HG03558 (cell line): Measurements from ENCODE around the gene EVX2.

ENCODE experiments used
- ATAC-seq: cut with Tn5 transposase; IDR thresholded peaks from one replicate; pipeline ENCODE4 v1.9.1; 2021; ENCODE audit warnings: moderate number of reproducible peaks; ENCODE audit not compliant: unreplicated experiment; ENCODE audit errors: extremely low read depth

The EVX2 gene

DNA sequence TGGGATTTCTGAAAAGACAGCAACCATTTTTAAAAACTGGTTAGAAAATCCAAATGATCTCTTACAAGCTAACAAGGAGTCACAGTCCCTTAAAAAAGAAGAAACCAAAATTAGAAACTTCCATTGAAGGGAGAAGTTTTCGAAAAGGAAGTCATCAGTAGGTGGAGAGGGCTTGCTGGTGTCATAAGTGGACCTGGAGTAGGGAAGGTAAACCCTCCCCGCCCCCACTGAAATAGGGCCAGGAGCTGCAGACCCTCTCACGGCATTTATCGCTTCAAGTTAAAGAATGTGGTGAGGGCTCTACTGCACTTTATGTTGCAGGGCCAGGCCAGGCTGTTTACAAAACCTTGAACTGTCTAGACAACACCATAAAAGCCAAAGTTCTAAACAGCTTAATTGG, 26.2 kb upstream of the EVX2 start:
- no peak for ATAC-seq

GRCh38 chr2:176109192-176109901, 25.6 kb upstream of the EVX2 start:
- no peak for ATAC-seq

GRCh38 chr2:176107731-176108181, 24.0 kb upstream of the EVX2 start:
- ATAC-seq: no peak

GRCh38 chr2:176106581-176107539, 23.1 kb upstream of the EVX2 start, which contains the start of gene HOXD11:
TSS of gene HOXD11 (plus strand) at chr2:176107280. CDS start at chr2:176107356, 76 bp downstream.
- no peak for ATAC-seq

GRCh38 chr2:176105730-176106580, 22.2 kb upstream of the EVX2 start:
- no peak for ATAC-seq

GRCh38 chr2:176105078-176105729, 21.4 kb upstream of the EVX2 start:
- no peak for ATAC-seq

DNA sequence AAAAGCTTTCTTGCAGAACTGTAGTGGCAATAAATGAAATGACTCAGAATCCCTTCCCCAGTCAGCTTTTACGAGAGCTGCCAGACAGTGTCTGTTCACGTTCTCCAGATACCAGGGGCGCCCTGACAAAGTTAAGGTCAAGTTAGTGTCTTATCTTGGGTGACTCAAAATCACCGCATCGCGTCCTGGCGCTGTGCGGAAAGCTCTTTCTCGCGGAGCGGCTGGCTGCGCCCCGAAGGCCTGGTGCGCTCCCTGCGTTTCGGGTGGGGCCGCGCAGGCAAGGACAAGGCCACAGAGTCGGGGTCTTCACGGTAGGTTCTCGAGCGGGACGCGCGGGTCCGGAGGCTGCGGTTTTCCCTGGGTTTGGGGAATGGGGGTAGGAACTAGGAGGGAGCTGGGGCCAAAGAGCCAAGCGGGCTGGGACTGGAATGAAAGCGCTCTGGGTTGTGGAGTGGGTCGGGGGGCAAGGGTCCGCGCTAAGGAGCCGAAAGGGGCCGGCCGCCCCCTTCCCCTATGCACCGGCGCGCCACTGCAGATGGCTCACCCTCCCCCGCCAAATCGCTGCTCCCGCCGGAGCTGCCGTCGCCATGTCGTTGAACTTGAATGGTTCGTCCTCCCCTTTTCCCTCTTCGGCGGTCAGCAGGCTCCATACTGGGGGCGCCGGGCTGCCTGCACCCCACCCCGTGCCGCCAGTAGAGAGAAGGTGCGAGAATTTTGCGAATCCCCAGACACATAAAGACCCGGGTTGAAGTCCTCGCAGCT, 20.7 kb upstream of the EVX2 start:
- ATAC-seq: no peak

DNA sequence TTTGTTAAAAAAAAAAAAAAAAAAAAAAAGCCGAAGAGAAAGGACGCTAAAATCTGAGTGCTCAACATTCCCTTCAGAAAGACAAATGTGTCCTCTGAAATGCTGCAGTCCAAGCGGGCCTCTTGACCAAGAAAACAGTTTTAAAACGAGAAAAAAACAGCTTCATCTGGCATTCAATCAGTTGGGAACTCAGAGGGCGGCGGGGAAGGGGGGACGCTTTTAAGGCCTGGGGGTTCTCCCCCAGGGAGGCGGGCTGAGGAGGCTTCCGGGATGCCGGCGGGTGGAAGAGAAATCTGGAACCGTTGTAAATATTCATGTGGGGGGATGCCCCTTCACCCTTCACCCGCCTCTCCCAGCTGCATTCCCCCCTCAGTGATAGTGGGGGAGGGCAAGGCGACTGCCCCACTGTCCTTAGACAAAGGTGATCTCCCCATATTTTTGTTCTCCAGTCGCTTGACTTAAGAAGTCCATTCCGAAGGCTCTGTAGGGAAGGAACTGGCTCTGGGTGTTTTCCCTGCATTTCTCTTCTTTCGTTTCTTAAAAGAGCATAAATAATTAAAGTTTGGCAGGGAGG, 20.1 kb upstream of the EVX2 start:
- ATAC-seq: no peak

DNA sequence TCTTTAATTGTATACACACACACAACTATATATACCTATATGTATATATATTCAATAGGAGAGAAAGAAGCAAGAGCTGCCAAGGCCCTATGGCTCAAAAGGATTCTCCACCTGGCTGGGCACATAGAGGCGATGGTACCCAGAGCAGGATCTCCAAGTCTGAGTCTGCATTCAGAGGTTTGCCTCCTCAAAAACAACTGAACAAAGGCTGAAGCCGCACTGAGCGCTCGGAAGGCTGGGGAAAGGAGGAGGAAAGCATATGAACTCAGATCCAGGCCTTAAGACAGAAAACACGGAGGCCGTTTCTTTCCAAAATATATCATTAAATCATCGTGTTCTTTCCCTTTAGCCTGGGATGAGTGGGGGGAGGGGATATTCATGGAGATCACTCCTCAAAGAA, 19.4 kb upstream of the EVX2 start:
- no peak for ATAC-seq

DNA sequence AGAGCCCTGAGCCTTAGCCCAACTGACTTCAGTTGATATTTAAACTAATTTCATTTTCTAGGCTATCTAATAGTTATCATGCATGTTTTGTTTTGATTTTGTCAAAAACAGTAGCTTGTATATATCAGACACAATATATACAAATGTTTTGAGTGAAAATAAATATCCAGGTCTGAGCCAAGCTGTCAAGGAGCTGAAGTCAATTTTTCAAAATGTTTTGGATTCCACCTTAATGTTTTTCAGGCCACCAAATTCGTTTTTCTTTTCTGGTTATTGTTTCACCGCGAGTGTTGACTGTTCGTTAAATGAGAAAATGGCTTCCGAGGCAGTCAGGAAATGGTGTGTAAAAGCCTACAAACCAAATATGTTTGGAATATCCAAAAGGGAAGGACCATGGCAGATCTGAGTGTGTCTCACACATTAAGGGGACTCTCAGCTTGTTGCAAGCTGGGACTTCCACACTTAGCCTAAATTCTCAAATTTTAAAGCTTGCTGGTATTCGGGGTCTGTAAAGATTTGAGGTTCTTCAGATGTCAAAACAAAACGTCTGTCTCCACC, 18.6 kb upstream of the EVX2 start:
- ATAC-seq: no peak

GRCh38 chr2:176101842-176102241, 18.1 kb upstream of the EVX2 start:
- no peak for ATAC-seq

DNA sequence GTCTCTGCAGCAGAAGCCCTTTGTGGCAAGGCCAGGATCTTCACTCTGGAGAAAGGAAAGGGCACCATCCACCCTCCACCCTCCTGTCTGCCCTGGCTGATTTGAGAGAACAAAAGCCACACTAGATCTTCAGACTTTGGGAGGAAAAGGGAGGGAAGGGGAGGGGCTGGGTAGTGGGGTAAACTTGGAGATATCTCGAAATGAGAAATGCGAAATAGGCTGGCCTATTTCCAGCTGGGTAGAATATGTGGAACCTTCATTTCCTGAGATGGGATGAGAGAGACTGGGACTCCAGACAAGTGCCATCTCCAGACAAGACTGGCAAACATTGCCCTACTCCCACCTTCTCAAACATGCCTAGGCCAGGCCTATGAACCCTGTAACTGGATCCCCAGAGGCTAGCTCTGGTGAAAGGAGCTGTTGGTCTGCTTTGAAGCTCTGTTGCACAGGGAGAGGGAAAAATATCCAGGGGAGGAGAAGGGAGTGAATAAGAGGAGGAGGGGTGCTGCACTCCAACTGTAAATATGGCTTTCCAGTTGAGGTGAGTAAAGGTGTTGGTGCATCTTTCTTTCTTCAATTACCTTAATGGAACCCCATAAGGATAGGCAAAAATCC, 17.6 kb upstream of the EVX2 start:
- ATAC-seq: no peak

DNA sequence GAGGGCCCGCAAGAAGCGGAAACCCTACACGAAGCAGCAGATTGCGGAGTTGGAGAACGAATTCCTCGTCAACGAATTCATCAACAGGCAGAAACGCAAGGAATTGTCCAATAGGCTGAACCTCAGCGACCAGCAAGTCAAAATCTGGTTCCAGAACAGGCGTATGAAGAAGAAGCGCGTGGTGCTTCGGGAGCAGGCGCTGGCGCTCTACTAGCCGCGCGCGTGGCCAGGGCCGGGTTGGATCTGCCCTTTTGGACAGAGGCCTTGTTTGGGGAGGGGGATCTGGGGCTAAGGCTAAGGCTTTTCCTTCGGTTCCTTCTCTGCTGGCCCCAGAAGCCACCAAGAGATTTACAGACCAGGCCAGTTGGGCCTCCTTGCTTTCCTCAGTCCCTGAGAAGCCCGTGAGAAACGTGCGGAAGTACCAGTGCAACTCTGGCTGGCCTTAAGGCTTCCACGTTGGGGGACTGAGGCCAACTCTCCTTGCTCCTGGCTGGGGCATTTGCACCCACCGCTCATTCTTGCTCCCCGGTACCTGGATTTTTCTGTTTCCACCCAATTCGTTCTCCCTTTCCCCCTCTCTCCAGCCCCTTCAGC, 16.9 kb upstream of the EVX2 start:
- ATAC-seq: no peak

- no peak for ATAC-seq
These were observed 16.2 kb upstream of the EVX2 start, which contains the start of gene HOXD12 for GRCh38 chr2:176099728-176100546. TSS of gene HOXD12 (plus strand) at chr2:176099795. CDS start at chr2:176099802, 7 bp downstream.

- ATAC-seq: no peak
These were observed 15.5 kb upstream of the EVX2 start for GRCh38 chr2:176099159-176099727.

DNA sequence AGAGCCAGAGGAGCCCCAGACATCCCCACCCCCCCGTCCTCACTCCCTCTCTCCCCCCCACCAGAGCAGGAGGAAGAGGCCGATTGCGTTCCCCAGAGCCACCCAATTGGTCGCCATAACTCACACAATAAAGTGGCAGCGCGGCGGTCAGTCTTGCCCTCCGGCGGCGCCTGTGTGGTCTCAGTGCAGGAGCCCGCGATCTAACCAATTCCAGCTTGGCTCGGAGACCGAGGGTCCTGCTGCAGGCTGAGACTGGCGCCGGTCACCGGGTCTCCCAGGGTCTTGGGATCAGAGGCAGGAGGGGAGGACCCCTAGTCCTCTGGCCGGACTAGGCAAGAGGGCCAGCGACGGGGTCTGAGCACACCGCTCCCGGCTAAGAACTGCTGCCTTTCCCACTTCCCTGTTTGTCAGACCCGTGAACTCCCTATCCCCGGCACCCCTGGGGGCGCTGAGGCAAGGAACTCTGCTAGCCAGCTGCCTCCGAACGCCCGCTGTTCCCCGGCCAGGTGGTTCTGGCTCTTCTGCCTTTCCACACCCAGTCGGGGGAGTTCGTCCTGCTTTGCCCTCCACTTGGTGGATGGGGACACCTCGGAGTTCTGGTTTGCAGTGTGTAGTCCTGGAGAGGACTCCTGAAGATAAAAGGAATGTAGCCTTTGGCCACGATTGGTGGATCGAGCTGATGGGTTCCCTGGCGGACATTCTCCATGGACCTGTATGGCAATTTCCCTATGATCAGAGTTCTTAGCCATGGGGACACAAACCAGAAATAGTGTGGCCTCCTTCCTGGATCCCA, 14.8 kb upstream of the EVX2 start:
- no peak for ATAC-seq
